OCI-LY7 (cell line): ENCODE data around the gene KRT31. TPM values are rescaled to one million over a fixed set of nuclear protein-coding genes. Genes with fewer than 3 reads are reported as not detected.

ENCODE experiments used
- BruUV-seq: library from RNA; stranded (reverse); fragments of 400-500 nt; replicated peaks from 2 replicates; lab custom pipeline; 2021; lab: Mats Ljungman, UMichigan
- CTCF ChIA-PET: fragments of 300-600 bp; sonication (Branson Sonifier 250); formaldehyde crosslinking; loops from one replicate; lab custom pipeline; 2022; ENCODE audit warnings: antibody characterized with exemption; ENCODE audit not compliant: unreplicated experiment; lab: Charles Lee
- POLR2A ChIA-PET: fragments of 300-600 bp; sonication (Branson Sonifier 250); formaldehyde crosslinking; loops from one replicate; lab custom pipeline; 2022; ENCODE audit warnings: antibody characterized with exemption; lab: Charles Lee
- DNase-seq: peaks from one replicate; pipeline ENCODE4 v3.0.0-alpha.2; 2015; ENCODE audit warnings: low spot score
- H2AFZ ChIP-seq: fragments of 200-600 bp; sonication (generic), shearing (Covaris generic); 2 replicates; pipeline ENCODE4 v1.6.1; 2014; ENCODE audit warnings: mild to moderate bottlenecking, antibody characterized with exemption, low read length, moderate library complexity
- H3K27ac ChIP-seq: fragments of 200-600 bp; sonication (generic); 2 replicates; pipeline ENCODE4 v1.5.1; 2014; ENCODE audit warnings: mixed run types, low read depth, mild to moderate bottlenecking, moderate library complexity, low read length, inconsistent platforms; ENCODE audit not compliant: poor library complexity, severe bottlenecking
- H3K36me3 ChIP-seq: fragments of 200-600 bp; sonication (generic); 2 replicates; pipeline ENCODE4 v1.6.1; 2014; ENCODE audit warnings: mild to moderate bottlenecking, antibody characterized with exemption, low read length, moderate library complexity, mixed read lengths; ENCODE audit not compliant: insufficient read depth
- H3K4me1 ChIP-seq: fragments of 200-600 bp; sonication (generic); 2 replicates; pipeline ENCODE4 v1.5.1; 2014; ENCODE audit warnings: mild to moderate bottlenecking, low read length; ENCODE audit not compliant: insufficient read depth, poor library complexity, severe bottlenecking
- H3K4me2 ChIP-seq: fragments of 200-600 bp; sonication (generic); 2 replicates; pipeline ENCODE4 v1.6.1; 2014; ENCODE audit warnings: mild to moderate bottlenecking, low read length
- H3K4me3 ChIP-seq: fragments of 200-600 bp; sonication (generic); 2 replicates; pipeline ENCODE4 v1.5.1; 2014; ENCODE audit warnings: mild to moderate bottlenecking, low read depth, low read length; ENCODE audit not compliant: poor library complexity, severe bottlenecking
- H3K79me2 ChIP-seq: fragments of 200-600 bp; sonication (generic); 2 replicates; pipeline ENCODE4 v1.6.1; 2016; ENCODE audit warnings: low read depth, mild to moderate bottlenecking, low read length, moderate library complexity, mixed read lengths; ENCODE audit not compliant: insufficient read depth
- H3K9me2 ChIP-seq: fragments of 200-600 bp; sonication (generic); 2 replicates; pipeline ENCODE4 v1.6.1; 2016; ENCODE audit warnings: mild to moderate bottlenecking, low read length, mixed read lengths; ENCODE audit not compliant: insufficient read depth
- H3K9me3 ChIP-seq: fragments of 200-600 bp; sonication (generic); 2 replicates; pipeline ENCODE4 v1.6.1; 2014; ENCODE audit warnings: mild to moderate bottlenecking, mixed run types, low read length, mixed read lengths
- H4K20me1 ChIP-seq: fragments of 200-600 bp; sonication (generic); 2 replicates; pipeline ENCODE4 v1.6.1; 2014; ENCODE audit warnings: mild to moderate bottlenecking, antibody characterized with exemption, low read length, moderate library complexity, mixed read lengths; ENCODE audit not compliant: insufficient read depth
- CTCF ChIP-seq: fragments of 200-600 bp; sonication (generic); conservative IDR thresholded peaks from 2 replicates; pipeline ENCODE4 v1.5.1; 2014; ENCODE audit warnings: mild to moderate bottlenecking, antibody characterized with exemption, low read length, moderate library complexity, mixed read lengths
- EZH2phosphoT487 ChIP-seq: fragments of 200-600 bp; sonication (generic); IDR thresholded peaks from 2 replicates; pipeline ENCODE4 v1.6.1; 2018; ENCODE audit warnings: low read depth, borderline replicate concordance, mild to moderate bottlenecking, mixed run types, antibody characterized with exemption, low read length, moderate library complexity, mixed read lengths
- intact Hi-C: fragments of 100-400 bp; cut with micrococcal nuclease; formaldehyde crosslinking; loops from one replicate; pipeline ENCODE4 v1.10.0; 2022; ENCODE audit not compliant: unreplicated experiment
- total RNA-seq, 2 experiments: library from RNA; depleted of rRNA in 1 of 2; stranded (reverse); fragments of >200 nt in 1 of 2; shearing (Covaris generic) in 1 of 2; gene quantifications; 2 replicates each; pipeline ENCODE4 v1.2.3, GENCODE V29; 2014 to 2022

Gene KRT31
- total RNA-seq, 2 experiments from 2014 or later = not detected

- Histone ChIP-seq H3K4me1 (no peaks in the 10 kb centered on the region), H4K20me1 (no peaks in the 10 kb centered on the region), H3K9me3 (no peaks in the 10 kb centered on the region), H3K4me2 (no peak overlapping the region), H3K27ac (no peak overlapping the region), H3K36me3 (no peaks in the 10 kb centered on the region), H3K79me2 (no peaks in the 10 kb centered on the region), H2AFZ (no peak overlapping the region), H3K9me2 (no peaks in the 10 kb centered on the region), H3K4me3 (no peak overlapping the region)
- no peak for DNase-seq
- TF ChIP-seq CTCF = no peak
- TF ChIP-seq EZH2phosphoT487 = no peak
- POLR2A ChIA-PET = no interaction called here
- BruUV-seq = no TSS peak
- intact Hi-C loops = no loop called here
- CTCF ChIA-PET = no interaction called here
Measured at GRCh38 chr17:41419716-41420115, 22.3 kb upstream of the KRT31 start.

GRCh38 chr17:41418116-41418860 is 20.9 kb upstream of the KRT31 start:
- BruUV-seq = no TSS peak

More at GRCh38 chr17:41418116-41418860, 20.9 kb upstream of the KRT31 start:
- H3K4me3 ChIP-seq = no peak overlapping the region
- intact Hi-C loops = no loop called here
- TF ChIP-seq EZH2phosphoT487 = no peak
- no peak for TF ChIP-seq CTCF
- POLR2A ChIA-PET = no interaction called here
- no peak overlapping the region for H2AFZ ChIP-seq
- H3K36me3 ChIP-seq = no peaks in the 10 kb centered on the region
- H3K4me1 ChIP-seq = no peaks in the 10 kb centered on the region
- no peak overlapping the region for H3K27ac ChIP-seq
- H3K4me2 ChIP-seq = no peak overlapping the region
- CTCF ChIA-PET = no interaction called here
- H3K79me2 ChIP-seq = no peaks in the 10 kb centered on the region
- no peaks in the 10 kb centered on the region for H3K9me3 ChIP-seq
- H3K9me2 ChIP-seq = no peaks in the 10 kb centered on the region
- no peaks in the 10 kb centered on the region for H4K20me1 ChIP-seq
- no peak for DNase-seq
